Gastroesophageal sphincter (tissue), 3 donors: Measurements from ENCODE around the gene FBXO42.

Experiments used
- EP300 ChIP-seq: sonication (generic); formaldehyde crosslinking; IDR thresholded peaks from one replicate; pipeline ENCODE4 v1.6.1; 2017; ENCODE audit warnings: antibody characterized with exemption, mild to moderate bottlenecking
- POLR2A ChIP-seq, 2 donors: fragments of 450-650 bp; IDR thresholded peaks; one replicate each; pipeline ENCODE4 v1.6.1; 2017; ENCODE audit warnings: antibody characterized with exemption in 2 of 2, mild to moderate bottlenecking in 2 of 2, moderate library complexity in 1 of 2
- TF ChIP-seq, protein P1 (sequence below), 4 experiments: fragments of 200-600 bp in 2 of 4; fragments of 450-650 bp in 2 of 4; sonication (generic) in 1 of 4; IDR thresholded peaks; one replicate each; pipeline ENCODE4 v1.5.1; 2017 to 2019; ENCODE audit warnings: antibody characterized with exemption in 4 of 4, mild to moderate bottlenecking in 2 of 4, moderate library complexity in 2 of 4

- TF ChIP-seq EP300 (no peak), POLR2A (IDR thresholded peaks at IDR 0.05) (no peak)
- TF ChIP-seq, protein P1, sequence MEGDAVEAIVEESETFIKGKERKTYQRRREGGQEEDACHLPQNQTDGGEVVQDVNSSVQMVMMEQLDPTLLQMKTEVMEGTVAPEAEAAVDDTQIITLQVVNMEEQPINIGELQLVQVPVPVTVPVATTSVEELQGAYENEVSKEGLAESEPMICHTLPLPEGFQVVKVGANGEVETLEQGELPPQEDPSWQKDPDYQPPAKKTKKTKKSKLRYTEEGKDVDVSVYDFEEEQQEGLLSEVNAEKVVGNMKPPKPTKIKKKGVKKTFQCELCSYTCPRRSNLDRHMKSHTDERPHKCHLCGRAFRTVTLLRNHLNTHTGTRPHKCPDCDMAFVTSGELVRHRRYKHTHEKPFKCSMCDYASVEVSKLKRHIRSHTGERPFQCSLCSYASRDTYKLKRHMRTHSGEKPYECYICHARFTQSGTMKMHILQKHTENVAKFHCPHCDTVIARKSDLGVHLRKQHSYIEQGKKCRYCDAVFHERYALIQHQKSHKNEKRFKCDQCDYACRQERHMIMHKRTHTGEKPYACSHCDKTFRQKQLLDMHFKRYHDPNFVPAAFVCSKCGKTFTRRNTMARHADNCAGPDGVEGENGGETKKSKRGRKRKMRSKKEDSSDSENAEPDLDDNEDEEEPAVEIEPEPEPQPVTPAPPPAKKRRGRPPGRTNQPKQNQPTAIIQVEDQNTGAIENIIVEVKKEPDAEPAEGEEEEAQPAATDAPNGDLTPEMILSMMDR (IDR thresholded peaks at IDR 0.05) = no peak
These were observed 118.8 kb downstream of the FBXO42 start for GRCh38 chr1:16233431-16233830.
